Astrocyte of the cerebellum (primary cell): Measurements from ENCODE around the gene PTCD2.
A peak's percentile ranks its signal among the peaks of the same experiment; 100 is the strongest.
"Not testable (repeated sequence)": the region's sequence is repeated elsewhere in the genome, so short reads cannot be mapped to it uniquely, and the experiment has no call there.

Experiments used
- DNase-seq: peaks from one replicate; pipeline ENCODE4 v3.0.0-alpha.2; 2011; ENCODE audit warnings: low read depth
- H3K4me3 ChIP-seq: 2 replicates; pipeline ENCODE4 v1.5.1; 2011; ENCODE audit warnings: mild to moderate bottlenecking, low read depth, low read length, moderate library complexity
- CTCF ChIP-seq: IDR thresholded peaks from 2 replicates; pipeline ENCODE4 v1.5.1; 2012; ENCODE audit warnings: low read length, low read depth, moderate library complexity, mild to moderate bottlenecking; ENCODE audit errors: missing control alignments
- in situ Hi-C: cut with HindIII; loops from 2 replicates; pipeline ENCODE4 v1.10.0; 2017; ENCODE audit warnings: low sequenced_read_pairs

Gene PTCD2

GRCh38 chr5:72402381-72402890, 82.3 kb downstream of the PTCD2 start:
- no peak for DNase-seq
- H3K4me3 ChIP-seq = no peak overlapping the region
- no peak for TF ChIP-seq CTCF

GRCh38 chr5:72402959-72403628, 82.9 kb downstream of the PTCD2 start:
- TF ChIP-seq CTCF = peak; percentile 39
- no peak overlapping the region for H3K4me3 ChIP-seq
- DNase-seq = no peak
- in situ Hi-C loops = no loop called here

More at GRCh38 chr5:72402381-72402890, 82.3 kb downstream of the PTCD2 start:
- in situ Hi-C loops = no loop called here

- H3K4me3 ChIP-seq, in situ Hi-C loops, DNase-seq: not testable (repeated sequence)
Measured at GRCh38 chr5:72404771-72405170, 84.6 kb downstream of the PTCD2 start.

- no peak for DNase-seq
- TF ChIP-seq CTCF = no peak
- in situ Hi-C loops = no loop called here
- no peak overlapping the region for H3K4me3 ChIP-seq
Measured at GRCh38 chr5:72407078-72407477, 86.9 kb downstream of the PTCD2 start.

- TF ChIP-seq CTCF = no peak
- no peak for DNase-seq
- in situ Hi-C loops = no loop called here
- H3K4me3 ChIP-seq = no peak overlapping the region
Measured at GRCh38 chr5:72407541-72407940, 87.4 kb downstream of the PTCD2 start.

- in situ Hi-C loops = no loop called here
- no peak overlapping the region for H3K4me3 ChIP-seq
- TF ChIP-seq CTCF = no peak
- no peak for DNase-seq
Measured at GRCh38 chr5:72408127-72408526, 88.0 kb downstream of the PTCD2 start.

- DNase-seq = no peak
- in situ Hi-C loops = no loop called here
- H3K4me3 ChIP-seq = no peak overlapping the region
- no peak for TF ChIP-seq CTCF
Measured at GRCh38 chr5:72408603-72409002, 88.4 kb downstream of the PTCD2 start.
